Body of pancreas (tissue), 4 donors: ENCODE measurements around the gene IDH2. TPM values are rescaled to one million over a fixed set of nuclear protein-coding genes. Genes with fewer than 3 reads are reported as not detected.

Experiments used
- ATAC-seq: fragments of 150-250 bp; one replicate; pipeline ENCODE4 v1.9.1; 2016
- DNase-seq, 4 donors: peaks; one replicate each; pipeline ENCODE4 v3.0.0-alpha.2; 2019
- H3K27ac ChIP-seq, 4 donors: fragments of 200-600 bp; sonication (generic); 1 replicate in 3 of 4; 2 replicates in 1 of 4; pipeline versions ENCODE4 v1.5.1 to v1.6.1; 2016 to 2019; ENCODE audit warnings: mild to moderate bottlenecking in 1 of 4, mixed read lengths in 1 of 4, moderate library complexity in 1 of 4
- H3K27me3 ChIP-seq, 2 donors: fragments of 200-600 bp; sonication (generic); one replicate each; pipeline ENCODE4 v1.6.0; 2016; ENCODE audit warnings: mild to moderate bottlenecking in 1 of 2
- H3K36me3 ChIP-seq, 2 donors: fragments of 200-600 bp; sonication (generic); replicated peaks in 1 of 2; 2 replicates each; pipeline ENCODE4 v1.5.1; 2016; ENCODE audit warnings: low read depth in 2 of 2; ENCODE audit not compliant: insufficient read depth in 1 of 2
- H3K4me1 ChIP-seq: fragments of 200-600 bp; sonication (generic); one replicate; pipeline ENCODE4 v1.6.0; 2016
- H3K4me3 ChIP-seq, 2 donors: fragments of 200-600 bp; sonication (generic); 1 replicate in 1 of 2; 2 replicates in 1 of 2; pipeline ENCODE4 v1.5.1; 2016 to 2019
- H3K9me3 ChIP-seq, 3 donors: fragments of 200-600 bp; sonication (generic); 1 replicate in 2 of 3; 2 replicates in 1 of 3; pipeline ENCODE4 v1.5.1; 2016
- POLR2A ChIP-seq, 3 donors: fragments of 450-650 bp; IDR thresholded peaks; one replicate each; pipeline ENCODE4 v1.6.1; 2016; ENCODE audit warnings: antibody characterized with exemption in 3 of 3, mild to moderate bottlenecking in 2 of 3
- WGBS, 2 donors: methylation state at CpG; one replicate each; pipeline ENCODE4 v1.1.5; 2017; 5-methylcytosine and 5-hydroxymethylcytosine counted together
- intact Hi-C: fragments of 100-400 bp; cut with DNase I; formaldehyde crosslinking; loops from one replicate; pipeline ENCODE4 v1.15.1; 2023
- total RNA-seq, 2 donors: library from RNA; depleted of rRNA; stranded (reverse); fragments of >200 nt; gene quantifications; one replicate each; pipeline ENCODE4 v1.1.0, GENCODE V29; 2016
- TF ChIP-seq, protein P1 (sequence below), 7 experiments: fragments of 450-650 bp in 4 of 7; fragments of 200-600 bp in 3 of 7; sonication (generic) in 3 of 7; IDR thresholded peaks; one replicate each; pipeline ENCODE4 v1.5.1; 2016 to 2019; ENCODE audit warnings: antibody characterized with exemption in 7 of 7

IDH2 gene
- total RNA-seq, 2 donors from 2014 or later = 77.5 to 78.6 TPM

- no peak for ATAC-seq
- H3K4me3 ChIP-seq = no peak overlapping the region
- H3K27ac ChIP-seq = peak overlapping the region in 3 of 4 donors; percentile 7 to 35 (median 26)
- intact Hi-C loops = no loop called here
- TF ChIP-seq, protein P1, sequence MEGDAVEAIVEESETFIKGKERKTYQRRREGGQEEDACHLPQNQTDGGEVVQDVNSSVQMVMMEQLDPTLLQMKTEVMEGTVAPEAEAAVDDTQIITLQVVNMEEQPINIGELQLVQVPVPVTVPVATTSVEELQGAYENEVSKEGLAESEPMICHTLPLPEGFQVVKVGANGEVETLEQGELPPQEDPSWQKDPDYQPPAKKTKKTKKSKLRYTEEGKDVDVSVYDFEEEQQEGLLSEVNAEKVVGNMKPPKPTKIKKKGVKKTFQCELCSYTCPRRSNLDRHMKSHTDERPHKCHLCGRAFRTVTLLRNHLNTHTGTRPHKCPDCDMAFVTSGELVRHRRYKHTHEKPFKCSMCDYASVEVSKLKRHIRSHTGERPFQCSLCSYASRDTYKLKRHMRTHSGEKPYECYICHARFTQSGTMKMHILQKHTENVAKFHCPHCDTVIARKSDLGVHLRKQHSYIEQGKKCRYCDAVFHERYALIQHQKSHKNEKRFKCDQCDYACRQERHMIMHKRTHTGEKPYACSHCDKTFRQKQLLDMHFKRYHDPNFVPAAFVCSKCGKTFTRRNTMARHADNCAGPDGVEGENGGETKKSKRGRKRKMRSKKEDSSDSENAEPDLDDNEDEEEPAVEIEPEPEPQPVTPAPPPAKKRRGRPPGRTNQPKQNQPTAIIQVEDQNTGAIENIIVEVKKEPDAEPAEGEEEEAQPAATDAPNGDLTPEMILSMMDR (IDR thresholded peaks at IDR 0.05) = no peak
- TF ChIP-seq POLR2A (IDR thresholded peaks at IDR 0.05) = no peak
- H3K4me1 ChIP-seq = peaks cover 23% of the 10 kb centered on the region
- no peak for DNase-seq
- no peaks in the 10 kb centered on the region for H3K27me3 ChIP-seq
- H3K9me3 ChIP-seq = no peaks in the 10 kb centered on the region
- peaks cover 23 to 43% of the 10 kb centered on the region in 2 donors for H3K36me3 ChIP-seq
- 86 to 92% methylated on average over 3 of the region's 3 CpGs for WGBS, 2 donors
Measured at GRCh38 chr15:90085565-90085964, 16.7 kb downstream of the IDH2 start.

DNA sequence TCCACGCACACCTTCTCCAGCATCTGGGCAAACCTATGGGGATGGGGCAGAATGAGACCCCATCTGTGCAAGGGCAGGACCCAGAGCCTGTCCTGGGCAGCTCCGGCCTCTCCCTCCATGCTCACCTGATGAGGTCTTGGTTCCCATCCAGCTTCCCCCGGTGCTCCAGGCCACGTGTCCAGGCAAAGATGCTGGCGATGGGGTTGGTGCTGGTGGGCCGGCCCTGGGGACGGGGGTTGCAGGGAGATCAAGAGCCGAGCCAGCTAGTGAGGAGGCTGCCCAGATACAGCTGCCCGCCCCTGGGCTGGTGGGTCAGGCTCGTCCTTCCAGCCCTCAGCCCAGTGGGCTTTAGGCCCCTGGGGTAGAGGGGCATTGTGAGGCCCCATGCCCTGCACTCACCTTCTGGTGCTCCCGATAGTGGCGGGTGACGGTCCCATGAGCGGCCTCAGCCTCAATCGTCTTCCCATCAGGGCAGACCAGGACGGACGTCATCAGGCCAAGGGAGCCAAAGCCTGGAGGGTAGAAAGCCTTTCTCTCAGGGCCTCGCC, 17.3 kb downstream of the IDH2 start:
- Histone ChIP-seq H3K4me1 (peaks cover 23% of the 10 kb centered on the region), H3K36me3 (peaks cover 23 to 42% of the 10 kb centered on the region in 2 donors), H3K27me3 (no peaks in the 10 kb centered on the region), H3K4me3 (no peak overlapping the region), H3K27ac (peak overlapping the region in 3 of 4 donors; percentile 7 to 35 (median 18)), H3K9me3 (no peaks in the 10 kb centered on the region)
- TF ChIP-seq POLR2A (IDR thresholded peaks at IDR 0.05) = no peak
- TF ChIP-seq, protein P1 (IDR thresholded peaks at IDR 0.05) = no peak
- intact Hi-C loops = loop anchor here (5.0 kb wide), 1 partner anchor 183 kb away; no protein-coding TSS in a partner anchor
- WGBS, 2 donors = 82 to 100% methylated on average over 2 to 18 of the region's 18 CpGs
- DNase-seq = no peak
- ATAC-seq = no peak

GRCh38 chr15:90083954-90084607, 18.2 kb downstream of the IDH2 start:
- H3K27ac ChIP-seq = peak overlapping the region in 2 of 4 donors; percentile 0 to 18

DNA sequence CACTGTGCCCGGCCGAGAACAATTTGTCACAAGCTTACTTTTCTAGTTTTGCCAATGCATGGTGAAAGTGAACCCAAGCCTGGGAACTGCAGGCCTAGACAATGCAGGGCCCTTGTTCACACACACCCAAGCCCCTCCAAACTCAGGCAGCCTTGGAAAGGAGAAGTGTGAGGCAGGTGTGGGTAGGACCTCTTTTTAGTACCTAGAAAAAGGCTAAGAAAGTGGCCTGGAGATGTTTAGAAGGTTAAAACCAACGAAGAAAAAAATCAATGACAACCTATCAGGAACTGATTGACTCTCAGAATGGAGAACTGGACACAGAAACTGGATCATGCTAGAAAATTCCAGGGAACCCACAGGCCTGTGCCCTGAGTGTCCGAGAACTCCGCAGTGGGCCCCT, 18.8 kb downstream of the IDH2 start:
- Histone ChIP-seq H3K27ac (peak overlapping the region in 1 of 4 donors; percentile 18), H3K4me1 (peaks cover 21% of the 10 kb centered on the region), H3K9me3 (no peaks in the 10 kb centered on the region)

More at GRCh38 chr15:90083954-90084607, 18.2 kb downstream of the IDH2 start:
- no peaks in the 10 kb centered on the region for H3K27me3 ChIP-seq
- peak in 1 of 3 donors; percentile 4 for TF ChIP-seq POLR2A (IDR thresholded peaks at IDR 0.05)
- TF ChIP-seq, protein P1 (IDR thresholded peaks at IDR 0.05) = no peak
- no peak for ATAC-seq
- no peak for DNase-seq
- intact Hi-C loops = loop anchor here (5.0 kb wide), 1 partner anchor 182 kb away; no protein-coding TSS in a partner anchor
- no peaks in the 10 kb centered on the region for H3K9me3 ChIP-seq
- no peak overlapping the region for H3K4me3 ChIP-seq
- peaks cover 23 to 43% of the 10 kb centered on the region in 2 donors for H3K36me3 ChIP-seq
- H3K4me1 ChIP-seq = peaks cover 23% of the 10 kb centered on the region
- 75 to 87% methylated on average over 10 to 14 of the region's 14 CpGs for WGBS, 2 donors

More for the DNA sequence above, 18.8 kb downstream of the IDH2 start:
- Histone ChIP-seq H3K36me3 (peaks cover 23 to 42% of the 10 kb centered on the region in 2 donors), H3K27me3 (no peaks in the 10 kb centered on the region), H3K4me3 (no peak overlapping the region)
- TF ChIP-seq, protein P1 (IDR thresholded peaks at IDR 0.05) = no peak
- no peak for TF ChIP-seq POLR2A (IDR thresholded peaks at IDR 0.05)
- intact Hi-C loops = loop anchor here (5.0 kb wide), 1 partner anchor 181 kb away; no protein-coding TSS in a partner anchor
- ATAC-seq = no peak
- DNase-seq = no peak
- 78 to 85% methylated on average over 5 of the region's 5 CpGs for WGBS, 2 donors
